H1 (cell line): ENCODE results near the gene CNGA2. TPM values are rescaled to one million over a fixed set of nuclear protein-coding genes. Genes with fewer than 3 reads are reported as not detected.

ENCODE experiments used
- CEBPB ChIP-seq: IDR thresholded peaks from 2 replicates; pipeline ENCODE4 v1.6.1; 2012; ENCODE audit warnings: low read depth, low read length
- CHD7 ChIP-seq: fragments of 300-600 bp; sonication (generic); IDR thresholded peaks from 2 replicates; pipeline ENCODE4 v1.7.1; 2012; ENCODE audit warnings: low read length, moderate library complexity, mild to moderate bottlenecking, inconsistent platforms; ENCODE audit not compliant: insufficient replicate concordance
- MAFK ChIP-seq: IDR thresholded peaks from 2 replicates; pipeline ENCODE4 v1.6.1; 2012; ENCODE audit warnings: low read depth, mild to moderate bottlenecking, improper control_type of control experiment, low read length
- SP1 ChIP-seq: IDR thresholded peaks from 2 replicates; pipeline ENCODE4 v1.6.1; 2011; ENCODE audit warnings: low read depth, low read length
- polyA plus RNA-seq, 7 experiments: library from polyadenylated mRNA; depleted of rRNA in 3 of 7; stranded (reverse) in 5 of 7; unstranded in 2 of 7; fragments of >200 nt in 5 of 7; fragments of 200-250 nt in 2 of 7; gene quantifications; 1 replicate in 5 of 7; 2 replicates in 1 of 7; 4 replicates in 1 of 7; pipeline versions ENCODE4 v1.2.1 to v1.2.3, GENCODE V29; 2011 to 2013; ENCODE audit warnings: missing spikeins in 2 of 7, mixed read lengths in 2 of 7
- total RNA-seq: library from RNA; stranded (reverse); fragmentation: NEBNext Ultra II Directional; extraction: Animal tissue kit (Norgen Biotek cat#: 25700); gene quantifications from 2 replicates; pipeline ENCODE4 v1.2.1, GENCODE V29; 2021

The CNGA2 gene
- total and polyA plus RNA-seq, 2 of the 8 experiments (the other 6 are each of a cell fraction or from before 2014, with no cell fraction given) = not detected

GRCh38 chrX:151753313-151754046 lies 18.9 kb downstream of the CNGA2 start (continued):
- TF ChIP-seq CHD7 = no peak
- no peak for TF ChIP-seq SP1
- peak; percentile 84 for TF ChIP-seq CEBPB
- TF ChIP-seq MAFK = no peak
